Islet of Langerhans (tissue), 1 donor: Measurements from ENCODE around the gene ESPL1.
A peak's percentile ranks its signal among the peaks of the same experiment; 100 is the strongest.
"Not testable (repeated sequence)": the region's sequence is repeated elsewhere in the genome, so short reads cannot be mapped to it uniquely, and the experiment has no call there.

Experiments used
- FAIRE-seq: peaks from one replicate; lab custom pipeline; 2011; peaks lifted over from hg19 to GRCh38; lab: Jason Lieb, UNC

Gene ESPL1

DNA sequence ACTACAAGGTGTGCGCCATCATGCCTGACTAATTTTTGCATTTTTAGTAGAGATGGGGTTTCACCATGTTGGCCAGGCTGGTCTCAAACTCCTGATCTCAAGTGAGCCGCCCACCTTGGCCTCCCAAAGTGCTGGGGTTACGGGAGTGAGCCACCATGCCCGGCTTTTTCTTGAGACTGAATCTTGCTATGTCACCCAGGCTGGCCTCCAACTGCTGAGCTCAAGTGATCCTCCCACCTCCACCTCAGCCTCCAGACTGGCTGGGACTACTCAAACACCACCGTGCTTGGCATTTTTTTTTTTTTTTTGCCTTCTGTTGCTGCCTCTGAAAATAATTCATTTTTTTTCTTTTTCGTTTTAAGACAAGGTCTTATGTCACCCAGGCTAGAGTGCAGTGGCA lies 8.2 kb upstream of the ESPL1 start:
- no peak for FAIRE-seq

DNA sequence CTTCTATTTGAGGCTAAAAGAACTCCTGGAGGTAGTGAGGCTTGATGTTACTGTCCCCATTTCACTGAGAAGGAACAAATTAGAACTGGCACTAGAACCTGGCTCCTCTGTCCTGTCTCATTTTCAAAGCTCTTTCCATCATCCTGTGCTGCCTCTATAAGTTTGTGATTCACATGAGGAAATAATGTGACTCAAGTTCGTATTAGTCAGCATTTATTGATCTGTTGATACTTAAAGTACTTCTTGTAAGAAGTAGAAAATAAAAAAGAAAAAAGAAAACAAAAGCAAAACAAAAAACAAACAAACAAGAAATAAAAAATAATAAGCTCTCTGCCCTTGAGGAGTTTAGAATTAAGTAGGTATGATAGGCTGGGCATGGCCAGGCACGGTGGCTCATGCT lies 2.3 kb upstream of the ESPL1 start:
- no peak for FAIRE-seq

DNA sequence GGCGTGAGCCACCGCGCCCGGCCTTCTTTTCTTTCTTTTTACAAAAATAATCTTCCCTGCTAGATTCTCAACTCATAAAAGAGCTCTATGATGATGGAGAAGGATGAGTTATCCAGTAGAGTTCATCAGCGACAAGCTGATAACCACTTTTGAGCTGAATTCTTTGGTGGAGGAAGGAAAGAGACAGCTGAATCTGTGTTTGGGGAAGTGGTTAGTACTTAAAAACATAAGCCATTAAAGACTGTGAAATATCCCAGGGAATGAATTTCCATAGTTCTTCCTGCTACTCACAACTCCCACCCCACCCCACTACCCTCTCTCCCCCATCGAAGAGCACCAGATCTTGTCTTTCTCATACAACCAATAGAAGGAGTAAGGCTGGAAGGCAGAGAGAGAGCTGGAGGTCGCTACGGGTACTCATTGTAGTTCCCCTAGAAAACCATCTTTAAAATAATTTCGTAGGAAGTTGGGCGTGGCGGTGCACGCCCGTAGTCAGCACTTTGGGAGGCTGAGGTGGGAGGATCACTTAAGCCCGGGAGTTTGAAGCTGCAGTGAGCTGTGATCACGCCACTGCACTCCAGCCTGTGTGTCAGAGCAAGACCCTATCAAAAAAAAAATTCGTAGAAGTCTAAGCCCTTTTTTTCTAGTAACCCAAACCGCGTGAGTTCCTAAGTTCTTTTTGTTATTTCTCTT lies 647 bp upstream of the ESPL1 start:
- FAIRE-seq, result no peak

GRCh38 chr12:53268630-53269562 lies 797 bp downstream of the ESPL1 start:
- FAIRE-seq, result no peak

DNA sequence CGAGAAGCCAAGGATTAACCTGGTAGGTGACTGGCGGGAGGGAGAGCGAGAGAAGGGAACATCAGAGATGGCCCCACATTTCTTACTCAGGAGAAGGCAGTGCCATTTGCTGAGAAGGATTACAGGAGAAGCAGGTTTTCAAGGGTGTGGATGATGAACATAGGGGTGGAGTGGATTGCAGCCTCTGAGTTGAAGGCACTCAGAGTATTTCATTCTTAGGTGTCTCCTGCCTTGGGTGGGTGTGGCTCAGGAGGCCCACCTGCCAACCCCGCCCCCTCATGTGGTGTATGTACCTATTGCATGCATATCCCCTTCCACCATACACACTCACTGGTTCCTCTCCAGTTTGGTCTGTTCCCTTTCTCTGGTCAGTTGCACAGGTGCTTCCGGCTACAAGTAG lies 6.3 kb downstream of the ESPL1 start:
- no peak for FAIRE-seq

DNA sequence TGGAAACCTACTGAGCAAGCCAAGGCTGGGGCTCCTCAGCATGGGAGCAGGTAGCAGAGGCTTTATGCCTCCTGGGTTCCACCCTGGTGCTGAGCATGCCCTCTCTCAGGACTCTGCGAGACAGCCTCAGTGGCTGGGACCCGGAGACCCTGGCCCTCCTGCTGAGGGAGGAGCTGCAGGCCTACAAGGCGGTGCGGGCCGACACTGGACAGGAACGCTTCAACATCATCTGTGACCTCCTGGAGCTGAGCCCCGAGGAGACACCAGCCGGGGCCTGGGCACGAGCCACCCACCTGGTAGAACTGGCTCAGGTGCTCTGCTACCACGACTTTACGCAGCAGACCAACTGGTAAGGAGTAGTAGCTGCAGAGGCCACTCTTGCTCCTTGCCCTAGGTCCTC lies 8.4 kb downstream of the ESPL1 start:
- no peak for FAIRE-seq

- FAIRE-seq, result no peak
Measured at GRCh38 chr12:53277981-53278380, 9.9 kb downstream of the ESPL1 start.

DNA sequence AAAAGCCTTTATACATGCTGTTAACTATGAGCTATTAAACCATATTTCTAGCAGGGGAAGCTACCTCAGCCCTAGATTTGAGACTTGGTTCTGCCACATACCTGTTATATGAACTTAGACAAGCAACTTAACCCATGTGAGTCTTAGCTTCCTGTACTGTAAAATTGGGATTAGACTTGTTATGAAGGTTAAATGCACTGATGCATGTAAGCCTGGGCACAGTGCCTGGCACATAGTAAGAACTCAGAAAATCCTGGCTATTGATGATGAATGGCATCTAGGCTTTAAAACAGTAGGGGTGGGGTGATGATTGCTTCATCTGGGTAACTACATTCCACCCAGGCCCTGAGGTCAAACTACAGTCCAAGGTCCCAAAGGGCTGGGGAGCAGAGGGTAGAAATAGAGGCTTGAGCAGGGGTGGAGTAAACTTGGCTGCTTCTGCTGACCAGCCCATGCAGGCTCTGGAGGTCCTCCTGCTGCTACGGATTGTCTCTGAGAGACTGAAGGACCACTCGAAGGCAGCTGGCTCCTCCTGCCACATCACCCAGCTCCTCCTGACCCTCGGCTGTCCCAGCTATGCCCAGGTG lies 11.3 kb downstream of the ESPL1 start:
- FAIRE-seq, result no peak

DNA sequence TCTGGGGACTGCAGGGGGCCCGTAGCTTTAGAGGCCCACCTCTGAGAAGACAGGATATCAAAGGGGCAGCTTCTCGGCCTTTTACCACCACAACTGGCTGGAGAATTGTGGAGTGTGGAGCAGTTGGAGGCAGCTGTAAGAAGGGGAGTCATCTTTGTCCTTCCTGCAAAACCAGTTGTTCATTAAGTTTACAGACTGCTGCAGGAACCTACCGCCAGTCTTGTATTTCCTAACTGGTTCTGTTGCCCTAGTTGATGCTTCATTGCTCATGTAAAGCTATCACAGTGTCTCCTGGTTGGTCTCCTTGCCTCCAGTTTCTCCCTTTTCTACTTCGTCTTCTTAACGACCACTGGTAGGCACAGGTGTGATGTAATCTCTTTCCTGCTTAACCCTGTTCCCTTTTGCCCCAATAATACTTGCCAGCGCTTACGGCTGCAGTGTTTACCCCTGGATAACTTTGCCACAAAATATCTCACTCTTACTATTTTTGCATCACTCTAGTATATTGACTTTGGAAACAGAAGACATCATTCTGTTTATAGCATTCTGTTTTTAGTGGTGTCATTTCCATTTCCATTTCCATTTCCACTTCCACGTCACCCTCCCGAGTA lies 11.9 kb downstream of the ESPL1 start:
- no peak for FAIRE-seq

DNA sequence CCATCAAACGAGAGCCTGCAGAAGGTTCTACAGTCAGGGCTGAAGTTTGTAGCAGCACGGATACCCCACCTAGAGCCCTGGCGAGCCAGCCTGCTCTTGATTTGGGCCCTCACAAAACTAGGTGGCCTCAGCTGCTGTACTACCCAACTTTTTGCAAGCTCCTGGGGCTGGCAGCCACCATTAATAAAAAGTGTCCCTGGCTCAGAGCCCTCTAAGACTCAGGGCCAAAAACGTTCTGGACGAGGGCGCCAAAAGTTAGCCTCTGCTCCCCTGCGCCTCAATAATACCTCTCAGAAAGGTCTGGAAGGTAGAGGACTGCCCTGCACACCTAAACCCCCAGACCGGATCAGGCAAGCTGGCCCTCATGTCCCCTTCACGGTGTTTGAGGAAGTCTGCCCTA lies 18.3 kb downstream of the ESPL1 start:
- FAIRE-seq, result no peak

DNA sequence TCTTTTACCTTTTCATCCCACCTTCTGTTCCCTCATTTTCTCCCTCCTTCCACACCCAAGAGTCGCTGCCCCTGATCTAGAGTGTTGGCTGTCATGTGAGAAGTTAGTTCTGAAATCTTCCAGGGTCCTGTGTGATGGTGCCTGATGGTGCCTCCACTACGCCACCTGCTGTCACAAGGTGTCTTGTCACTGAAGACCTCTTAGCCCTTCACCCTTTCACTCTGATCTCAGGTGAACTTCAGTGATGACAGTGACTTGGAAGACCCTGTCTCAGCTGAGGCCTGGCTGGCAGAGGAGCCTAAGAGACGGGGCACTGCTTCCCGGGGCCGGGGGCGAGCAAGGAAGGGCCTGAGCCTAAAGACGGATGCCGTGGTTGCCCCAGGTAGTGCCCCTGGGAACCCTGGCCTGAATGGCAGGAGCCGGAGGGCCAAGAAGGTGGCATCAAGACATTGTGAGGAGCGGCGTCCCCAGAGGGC lies 19.7 kb downstream of the ESPL1 start:
- FAIRE-seq, result no peak

DNA sequence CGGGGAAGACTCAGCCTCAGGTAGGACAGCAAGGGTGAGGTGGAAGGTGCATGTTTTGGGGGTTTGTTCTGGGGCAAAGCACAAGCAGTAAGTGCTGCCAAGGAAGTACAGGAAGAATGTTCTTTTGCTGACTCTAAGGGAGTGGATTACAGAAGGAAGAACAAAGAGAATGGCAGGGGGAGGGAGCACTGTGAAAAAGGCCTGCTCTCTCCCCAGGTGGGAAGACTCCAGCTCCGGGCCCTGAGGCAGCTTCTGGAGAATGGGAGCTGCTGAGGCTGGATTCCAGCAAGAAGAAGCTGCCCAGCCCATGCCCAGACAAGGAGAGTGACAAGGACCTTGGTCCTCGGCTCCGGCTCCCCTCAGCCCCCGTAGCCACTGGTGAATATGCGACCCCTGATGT lies 20.2 kb downstream of the ESPL1 start:
- FAIRE-seq, result no peak

- no peak for FAIRE-seq
Measured at GRCh38 chr12:53289891-53290290, 21.8 kb downstream of the ESPL1 start.

- FAIRE-seq, result no peak
Measured at GRCh38 chr12:53290661-53291060, 22.6 kb downstream of the ESPL1 start.

DNA sequence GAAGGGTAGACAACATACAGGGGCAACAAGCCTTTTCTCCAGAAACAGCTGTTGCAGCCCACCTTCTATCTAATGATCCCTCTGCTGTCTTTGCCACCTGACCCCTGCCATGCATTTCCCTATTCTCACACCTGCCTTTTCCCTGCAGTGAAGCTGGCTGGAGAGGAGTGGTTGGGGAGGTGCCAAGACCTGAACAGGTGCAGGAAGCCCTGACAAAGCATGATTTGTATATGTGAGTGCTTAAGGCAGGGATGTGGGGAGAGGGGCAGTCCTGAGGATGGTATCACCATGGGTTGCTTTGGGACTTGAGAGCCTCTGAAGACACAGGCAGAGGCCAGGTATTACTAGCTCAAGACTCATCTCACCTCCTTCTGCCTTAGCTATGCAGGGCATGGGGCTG lies 24.3 kb downstream of the ESPL1 start:
- no peak for FAIRE-seq

DNA sequence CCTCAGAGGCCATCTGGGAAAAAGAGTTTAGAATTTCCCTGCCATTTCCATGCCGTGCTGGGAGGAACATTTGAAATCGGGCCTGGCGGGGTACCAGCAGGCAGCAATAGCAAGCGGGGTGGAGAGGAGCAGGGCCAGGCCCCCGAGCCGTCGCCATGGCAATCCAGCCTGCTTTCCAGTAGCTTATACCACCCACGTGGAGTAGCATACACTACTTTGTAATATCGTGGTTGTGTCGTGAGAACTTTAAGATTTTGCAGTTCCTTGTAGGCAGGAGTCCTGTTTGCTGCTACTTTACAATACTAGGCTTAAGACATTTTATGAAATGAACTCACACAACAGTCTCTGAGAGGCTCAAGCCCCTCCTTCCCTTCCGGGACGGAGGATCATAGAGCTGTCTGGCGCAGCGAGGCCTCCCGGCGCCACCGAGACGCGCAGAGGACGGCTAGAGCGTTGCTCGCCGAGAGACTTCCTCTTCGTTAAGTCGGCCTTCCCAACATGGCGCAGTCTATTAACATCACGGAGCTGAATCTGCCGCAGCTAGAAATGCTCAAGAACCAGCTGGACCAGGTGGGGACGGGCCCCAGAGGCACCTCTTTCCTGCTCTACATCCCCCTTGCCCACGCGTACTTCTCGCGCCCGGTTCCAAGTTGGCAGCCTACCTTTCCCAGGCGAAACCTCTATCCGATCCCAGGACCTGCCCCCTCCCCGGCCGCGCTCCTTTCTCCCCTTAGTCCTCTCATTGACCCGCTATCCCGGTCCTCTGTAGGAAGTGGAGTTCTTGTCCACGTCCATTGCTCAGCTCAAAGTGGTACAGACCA lies 27.2 kb downstream of the ESPL1 start, which contains the start of gene PFDN5:
PFDN5 (plus strand) TSS at position 473 of the 821 bp plus-strand sequence; CDS start at position 499, 26 bp downstream.
- FAIRE-seq, result peak; percentile 27

DNA sequence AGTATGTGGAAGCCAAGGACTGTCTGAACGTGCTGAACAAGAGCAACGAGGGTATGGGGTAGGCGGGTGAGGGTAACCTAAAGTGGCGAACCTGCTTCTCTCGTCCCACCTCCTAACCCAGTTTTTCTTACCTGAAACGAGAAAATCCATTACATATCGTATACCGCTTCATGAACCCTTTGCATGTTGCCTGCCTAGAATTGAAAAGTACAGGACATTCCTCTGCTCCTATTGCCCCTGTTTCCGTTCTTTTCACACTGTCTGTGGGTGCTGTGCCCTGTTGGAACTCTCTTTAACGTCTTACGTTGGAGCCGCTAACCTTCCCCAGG lies 27.8 kb downstream of the ESPL1 start:
- no peak for FAIRE-seq

- not testable (repeated sequence) for FAIRE-seq
Measured at GRCh38 chr12:53297106-53297505, 29.0 kb downstream of the ESPL1 start.

- FAIRE-seq, result no peak
Measured at GRCh38 chr12:53298164-53298563, 30.1 kb downstream of the ESPL1 start.

DNA sequence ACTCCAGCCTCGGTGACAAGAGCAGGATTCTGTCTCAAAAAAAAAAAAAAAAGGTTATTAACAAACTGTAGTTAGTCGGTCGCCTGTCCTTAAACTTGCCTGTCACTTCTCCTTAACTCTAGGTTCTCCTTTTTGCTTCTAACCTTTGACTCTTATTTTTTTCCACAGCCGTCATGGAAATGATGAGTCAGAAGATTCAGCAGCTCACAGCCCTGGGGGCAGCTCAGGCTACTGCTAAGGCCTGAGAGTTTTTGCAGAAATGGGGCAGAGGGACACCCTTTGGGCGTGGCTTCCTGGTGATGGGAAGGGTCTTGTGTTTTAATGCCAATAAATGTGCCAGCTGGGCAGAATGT lies 31.0 kb downstream of the ESPL1 start:
- no peak for FAIRE-seq

DNA sequence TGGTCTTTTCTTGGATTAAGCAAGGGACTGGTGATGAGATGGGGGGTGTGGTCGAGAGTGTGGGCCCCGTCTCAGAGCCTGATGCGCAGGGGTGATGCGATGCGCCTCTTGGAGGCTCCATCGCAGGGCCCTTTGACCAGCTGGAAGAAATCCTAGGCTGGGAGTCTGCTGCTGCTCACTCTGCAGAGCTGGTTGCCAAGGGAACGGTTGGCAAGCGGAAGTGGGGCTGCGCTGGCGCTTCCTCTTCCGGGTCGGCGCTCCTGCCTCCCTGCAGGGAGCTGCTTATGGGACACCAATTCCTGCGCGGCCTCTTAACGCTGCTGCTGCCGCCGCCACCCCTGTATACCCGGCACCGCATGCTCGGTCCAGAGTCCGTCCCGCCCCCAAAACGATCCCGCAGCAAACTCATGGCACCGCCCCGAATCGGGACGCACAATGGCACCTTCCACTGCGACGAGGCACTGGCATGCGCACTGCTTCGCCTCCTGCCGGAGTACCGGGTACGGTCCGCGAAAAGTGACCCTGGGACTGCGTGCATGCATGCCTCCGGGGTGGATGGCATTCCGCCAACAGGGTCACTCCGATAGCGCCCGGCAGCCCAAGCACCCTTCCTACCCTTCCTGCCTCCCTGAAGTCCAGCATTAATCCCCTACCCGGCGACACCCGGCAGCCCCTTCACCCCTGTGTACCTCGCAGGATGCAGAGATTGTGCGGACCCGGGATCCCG lies 31.5 kb downstream of the ESPL1 start, which contains the start of gene MYG1:
MYG1 (plus strand) TSS at position 242 of the 727 bp plus-strand sequence; CDS start at position 285, 43 bp downstream.
- no peak for FAIRE-seq
